Measurements from ENCODE around the gene DNAH11.
A peak's percentile ranks its signal among the peaks of the same experiment; 100 is the strongest.
"Not testable (repeated sequence)": the region's sequence is repeated elsewhere in the genome, so short reads cannot be mapped to it uniquely, and the experiment has no call there.

DNAH11 gene, protein sequence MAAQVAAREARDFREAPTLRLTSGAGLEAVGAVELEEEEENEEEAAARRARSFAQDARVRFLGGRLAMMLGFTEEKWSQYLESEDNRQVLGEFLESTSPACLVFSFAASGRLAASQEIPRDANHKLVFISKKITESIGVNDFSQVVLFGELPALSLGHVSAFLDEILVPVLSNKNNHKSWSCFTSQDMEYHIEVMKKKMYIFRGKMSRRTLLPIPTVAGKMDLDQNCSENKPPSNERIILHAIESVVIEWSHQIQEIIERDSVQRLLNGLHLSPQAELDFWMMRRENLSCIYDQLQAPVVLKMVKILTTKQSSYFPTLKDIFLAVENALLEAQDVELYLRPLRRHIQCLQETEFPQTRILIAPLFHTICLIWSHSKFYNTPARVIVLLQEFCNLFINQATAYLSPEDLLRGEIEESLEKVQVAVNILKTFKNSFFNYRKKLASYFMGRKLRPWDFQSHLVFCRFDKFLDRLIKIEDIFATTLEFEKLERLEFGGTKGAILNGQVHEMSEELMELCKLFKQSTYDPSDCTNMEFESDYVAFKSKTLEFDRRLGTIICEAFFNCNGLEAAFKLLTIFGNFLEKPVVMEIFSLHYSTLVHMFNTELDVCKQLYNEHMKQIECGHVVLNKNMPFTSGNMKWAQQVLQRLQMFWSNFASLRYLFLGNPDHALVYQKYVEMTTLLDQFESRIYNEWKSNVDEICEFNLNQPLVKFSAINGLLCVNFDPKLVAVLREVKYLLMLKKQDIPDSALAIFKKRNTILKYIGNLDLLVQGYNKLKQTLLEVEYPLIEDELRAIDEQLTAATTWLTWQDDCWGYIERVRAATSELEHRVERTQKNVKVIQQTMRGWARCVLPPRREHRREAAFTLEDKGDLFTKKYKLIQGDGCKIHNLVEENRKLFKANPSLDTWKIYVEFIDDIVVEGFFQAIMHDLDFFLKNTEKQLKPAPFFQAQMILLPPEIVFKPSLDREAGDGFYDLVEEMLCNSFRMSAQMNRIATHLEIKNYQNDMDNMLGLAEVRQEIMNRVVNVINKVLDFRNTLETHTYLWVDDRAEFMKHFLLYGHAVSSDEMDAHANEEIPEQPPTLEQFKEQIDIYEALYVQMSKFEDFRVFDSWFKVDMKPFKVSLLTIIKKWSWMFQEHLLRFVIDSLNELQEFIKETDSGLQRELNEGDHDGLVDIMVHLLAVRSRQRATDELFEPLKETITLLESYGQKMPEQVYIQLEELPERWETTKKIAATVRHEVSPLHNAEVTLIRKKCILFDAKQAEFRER (N-terminal part only)

DNA sequence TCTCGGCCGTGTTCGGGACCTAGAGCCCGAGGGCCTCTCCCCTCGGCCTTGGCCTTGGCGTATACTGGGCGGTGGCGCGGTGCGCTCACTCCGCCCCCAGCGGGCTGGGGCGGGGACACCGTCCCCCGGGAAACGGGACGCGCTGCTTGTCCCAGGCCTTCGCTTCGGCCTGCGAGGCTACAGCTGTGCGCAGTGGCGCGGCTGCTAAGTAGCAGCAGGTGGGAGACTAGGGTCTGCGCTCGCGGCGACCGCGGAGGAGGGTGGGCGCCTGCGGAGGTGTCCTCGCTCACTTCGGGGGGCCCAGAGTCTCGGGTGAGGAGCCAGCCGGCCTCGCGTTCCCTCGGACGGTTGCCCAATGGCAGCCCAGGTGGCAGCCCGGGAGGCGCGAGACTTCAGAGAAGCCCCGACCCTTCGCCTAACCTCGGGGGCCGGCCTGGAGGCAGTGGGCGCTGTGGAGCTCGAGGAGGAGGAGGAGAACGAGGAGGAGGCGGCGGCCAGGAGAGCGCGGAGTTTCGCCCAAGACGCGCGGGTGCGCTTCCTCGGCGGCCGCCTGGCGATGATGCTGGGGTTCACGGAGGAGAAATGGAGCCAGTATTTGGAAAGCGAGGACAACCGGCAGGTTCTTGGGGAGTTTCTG, at the start of gene DNAH11:
Gene DNAH11, plus strand, starts transcription at position 149 of the 637 bp plus-strand sequence. Its CDS starts 207 bp downstream, at position 356.
- FAIRE-seq: no peak
- DNase-seq (ENCODE audit: low spot score): no peak

DNA sequence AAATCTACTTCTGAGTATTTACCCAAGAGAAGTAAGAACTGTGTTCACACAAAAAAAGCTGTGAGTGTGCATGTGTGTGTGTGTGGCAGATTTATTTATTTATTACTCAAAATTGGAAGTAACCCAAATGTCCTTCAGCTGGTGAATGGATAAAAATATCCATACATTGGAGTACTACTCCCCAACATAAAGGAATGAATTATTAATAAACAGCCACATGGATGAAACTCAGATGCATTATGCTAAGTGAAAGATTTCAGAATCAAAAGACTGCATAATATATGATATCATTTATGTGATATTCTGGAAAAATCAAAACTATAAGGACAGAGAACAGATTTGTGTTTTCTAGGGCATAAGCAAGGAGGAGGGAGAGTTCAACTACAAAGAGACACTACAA, 47.1 kb upstream of the DNAH11 start:
- no peak for FAIRE-seq
- DNase-seq (ENCODE audit: low spot score): no peak

DNA sequence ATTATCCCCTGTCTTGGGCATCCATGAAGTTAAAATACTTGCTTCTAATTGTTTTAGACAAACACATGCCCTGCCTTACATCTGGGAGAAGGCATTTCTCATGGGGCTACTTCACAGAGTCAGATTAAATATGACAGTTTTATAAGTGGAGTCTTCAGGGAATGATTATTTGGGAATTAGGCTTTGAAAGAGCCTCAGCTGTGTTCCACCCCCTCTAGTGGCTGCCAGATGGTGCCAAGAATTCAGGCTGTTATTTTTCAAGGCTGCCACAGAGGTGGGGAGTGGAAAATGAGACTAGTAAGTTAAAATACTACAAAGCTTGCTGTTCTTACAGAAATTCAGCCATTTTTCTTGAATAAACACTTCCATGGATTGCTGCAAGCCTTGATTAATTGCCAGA, 45.8 kb upstream of the DNAH11 start:
- DNase-seq (ENCODE audit: low spot score) (peak; percentile 4), FAIRE-seq (no peak)

DNA sequence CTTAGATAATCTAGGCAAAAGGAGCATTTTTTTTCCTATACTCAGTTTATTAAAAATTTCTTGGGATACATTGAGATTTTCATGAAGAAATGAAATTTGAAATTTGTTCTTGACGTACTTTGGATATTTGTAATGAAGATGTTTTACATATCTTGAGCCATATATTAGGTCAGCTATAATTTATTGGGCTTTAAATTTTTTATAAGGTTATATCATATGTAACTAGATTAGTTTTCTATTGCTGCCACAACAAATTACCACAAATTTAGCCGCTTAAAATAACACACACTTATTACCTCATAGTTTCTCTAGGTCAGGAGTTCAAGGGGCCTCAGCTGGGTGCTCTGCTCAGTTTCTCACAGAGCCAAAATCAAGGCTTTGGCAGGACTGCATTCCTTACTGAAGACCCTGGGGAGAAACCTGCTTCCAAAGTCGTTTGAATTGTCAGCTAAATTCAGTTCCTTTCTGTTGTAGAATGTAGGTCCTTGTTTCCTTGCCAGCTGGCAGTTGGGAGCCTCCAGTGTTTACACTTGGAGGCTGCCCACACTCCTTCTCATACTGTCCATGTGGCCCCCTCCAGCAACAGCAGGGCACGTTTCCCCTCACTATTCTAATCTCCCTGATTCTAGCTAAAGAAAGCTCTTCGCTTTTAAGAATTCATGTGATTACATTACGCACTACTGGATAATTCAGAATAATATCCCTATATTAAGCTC, 42.6 kb upstream of the DNAH11 start:
- no peak for DNase-seq (ENCODE audit: low spot score)
- no peak for FAIRE-seq

DNA sequence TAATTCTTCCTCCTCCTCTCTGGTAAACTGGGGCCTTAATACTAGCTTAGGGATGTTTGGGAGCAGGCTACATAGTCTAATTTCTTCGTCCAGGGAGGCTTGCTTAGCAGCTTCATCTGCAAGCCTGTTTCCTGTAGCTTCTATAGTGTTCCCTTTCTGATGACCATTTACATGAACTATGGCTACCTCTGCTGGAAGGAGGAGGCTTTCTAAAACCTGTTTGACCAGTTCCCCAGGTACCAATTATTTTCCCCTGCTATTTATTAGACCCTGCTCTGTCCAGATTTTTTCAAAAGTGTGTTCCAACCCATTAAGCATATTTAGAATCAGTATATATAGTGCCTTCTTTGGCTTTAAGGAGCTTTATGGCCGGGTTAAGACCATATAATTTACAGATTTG, 38.8 kb upstream of the DNAH11 start:
- DNase-seq (ENCODE audit: low spot score): no peak
- no peak for FAIRE-seq

DNA sequence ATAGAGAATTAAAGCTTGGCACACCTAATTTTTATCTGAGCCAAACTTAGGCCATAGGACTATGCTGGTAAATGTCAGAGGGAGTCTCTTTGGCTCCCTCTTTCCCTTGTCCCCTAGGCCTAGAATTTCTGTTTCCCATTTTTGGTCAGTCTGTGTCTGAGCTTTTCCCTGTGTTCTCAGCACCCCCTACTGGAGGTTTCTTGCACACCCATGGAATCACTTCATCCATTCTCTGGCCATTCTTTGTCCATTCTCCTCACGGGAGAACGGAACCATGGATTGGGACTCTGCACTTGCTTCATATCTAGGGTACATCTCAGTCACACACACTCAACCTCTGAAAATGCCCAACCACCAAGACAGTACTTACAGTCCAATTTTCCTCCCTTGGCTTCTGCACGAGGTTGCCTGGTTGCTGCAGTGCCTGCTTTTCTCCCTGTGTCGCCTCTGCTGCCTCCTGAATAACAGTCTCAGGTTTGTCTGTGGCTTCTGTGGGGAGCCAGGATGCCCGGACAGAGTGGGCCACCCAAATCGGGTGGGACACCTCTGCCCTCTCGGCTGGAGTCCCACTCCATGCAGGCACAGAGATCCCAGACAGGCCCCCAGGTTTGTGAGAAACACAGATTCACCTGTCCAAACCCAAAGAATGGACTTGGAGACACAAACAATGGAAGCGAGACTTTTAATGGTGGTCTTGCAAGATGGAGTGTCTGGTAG, 35.1 kb upstream of the DNAH11 start:
- no peak for FAIRE-seq
- peak; percentile 18 for DNase-seq (ENCODE audit: low spot score)

DNA sequence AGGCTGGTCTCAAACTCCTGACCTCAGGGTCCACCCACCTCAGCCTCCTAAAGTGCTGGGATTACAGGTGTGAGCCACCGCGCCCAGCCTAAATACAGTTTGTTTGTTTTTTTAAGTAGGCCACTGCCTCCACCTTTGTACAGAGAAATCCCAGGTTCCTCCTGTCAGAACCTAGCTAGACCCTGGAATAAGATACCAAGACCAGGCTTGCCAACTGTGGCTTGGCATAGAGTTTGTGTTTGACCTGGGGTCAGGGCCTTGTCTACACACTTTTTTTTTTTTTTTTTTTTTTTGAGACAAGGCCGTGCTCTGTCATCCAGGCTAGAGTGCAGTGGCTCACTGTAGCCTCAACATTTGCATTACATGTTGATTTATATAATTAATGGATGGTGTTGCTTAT, 34.3 kb upstream of the DNAH11 start:
- FAIRE-seq (no peak), DNase-seq (ENCODE audit: low spot score) (no peak)

DNA sequence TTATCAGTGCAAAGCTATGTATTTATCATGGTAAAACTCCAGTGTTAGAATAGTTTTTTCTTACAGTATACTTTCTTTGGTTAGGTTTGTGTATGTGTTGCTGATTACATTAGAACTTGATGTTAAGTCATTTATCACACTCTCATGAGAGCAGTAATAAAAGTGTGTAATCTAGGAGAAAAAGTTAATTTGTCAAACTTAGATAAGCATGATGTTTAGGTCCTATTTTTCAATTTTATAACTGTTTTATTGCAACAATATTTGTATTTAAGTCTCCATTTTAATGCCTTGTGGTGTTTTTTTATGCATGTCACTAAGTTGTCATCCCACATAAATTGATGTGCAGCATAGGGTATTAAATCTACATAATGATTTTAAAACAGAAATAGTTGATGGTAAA, 28.8 kb upstream of the DNAH11 start:
- DNase-seq (ENCODE audit: low spot score) (no peak), FAIRE-seq (no peak)

DNA sequence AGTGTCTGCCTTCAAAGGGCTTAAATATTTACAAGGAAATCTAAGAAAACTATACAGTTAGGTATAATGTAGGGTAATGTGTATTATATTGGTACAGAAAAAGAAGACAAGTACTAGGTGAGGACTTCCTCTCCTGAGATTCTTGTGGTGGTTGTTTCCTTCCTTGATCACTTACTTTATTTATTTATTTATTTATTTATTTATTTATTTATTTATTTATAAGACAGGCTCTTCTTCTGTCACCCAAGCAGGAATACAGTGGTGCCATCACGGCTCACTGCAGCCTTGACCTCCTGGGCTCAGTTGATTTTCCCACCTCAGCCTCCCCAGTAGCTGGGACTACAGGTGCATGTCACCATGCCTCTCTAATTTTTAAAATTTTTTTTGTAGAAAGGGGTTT, 18.2 kb upstream of the DNAH11 start:
- no peak for FAIRE-seq
- DNase-seq (ENCODE audit: low spot score): no peak

DNA sequence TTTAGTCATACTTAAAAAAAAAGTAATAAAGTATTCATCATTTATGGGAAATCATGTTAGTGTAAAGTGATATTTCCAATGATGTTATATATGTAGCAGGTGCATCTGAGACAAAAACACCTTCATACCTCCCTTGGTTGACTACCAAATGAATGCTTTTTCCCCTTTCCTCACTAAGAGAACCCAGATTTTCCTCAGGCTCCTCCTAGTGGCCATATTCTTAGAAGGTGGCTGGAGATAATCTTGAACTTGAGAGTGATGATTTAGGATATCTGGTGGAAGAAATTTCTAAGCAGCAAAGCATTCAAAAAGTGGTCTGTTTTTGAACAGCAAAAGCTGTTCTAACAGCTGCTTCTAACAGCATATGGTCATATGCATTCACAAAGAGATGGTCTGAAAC, 16.8 kb upstream of the DNAH11 start:
- peak; percentile 9 for DNase-seq (ENCODE audit: low spot score)
- FAIRE-seq: no peak

DNA sequence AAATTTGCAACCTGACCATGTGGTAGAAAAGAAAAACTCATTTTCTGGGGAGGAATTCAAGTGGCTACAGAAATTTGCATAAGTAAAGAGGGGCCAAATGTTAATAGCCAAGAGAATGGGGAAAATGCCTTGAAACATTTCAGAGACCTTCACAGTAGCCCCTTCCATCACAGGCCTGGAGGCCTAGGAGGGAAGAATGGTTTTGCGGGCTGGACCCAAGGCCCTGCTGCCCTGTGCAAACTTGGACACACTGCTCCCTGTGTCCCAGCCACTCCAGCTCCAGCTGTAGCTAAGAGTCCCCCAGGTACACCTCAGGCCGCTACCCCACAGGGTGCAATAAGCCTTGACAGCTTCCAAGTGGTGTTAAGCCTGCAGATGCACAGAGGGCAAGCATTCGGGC, 16.4 kb upstream of the DNAH11 start:
- DNase-seq (ENCODE audit: low spot score) (no peak), FAIRE-seq (no peak)

DNA sequence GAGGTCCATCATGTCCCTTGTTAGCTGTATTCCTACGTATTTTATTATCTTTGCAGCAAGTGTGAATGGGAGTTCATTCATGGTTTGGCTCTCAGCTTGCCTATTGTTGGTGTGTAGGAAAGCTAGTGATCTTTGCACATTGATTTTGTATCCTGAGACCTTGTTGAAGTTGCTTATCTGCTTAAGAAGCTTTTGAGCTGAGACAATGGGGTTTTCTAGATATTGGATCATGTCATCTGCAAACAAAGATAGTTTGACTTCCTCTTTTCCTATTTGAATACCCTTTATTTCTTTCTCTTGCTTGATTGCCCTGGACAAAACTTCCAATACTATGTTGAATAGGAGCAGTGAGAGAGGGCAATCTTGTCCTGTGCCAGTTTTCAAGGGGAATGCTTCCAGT, 10.4 kb upstream of the DNAH11 start:
- not testable (repeated sequence) for FAIRE-seq; DNase-seq (ENCODE audit: low spot score)

DNA sequence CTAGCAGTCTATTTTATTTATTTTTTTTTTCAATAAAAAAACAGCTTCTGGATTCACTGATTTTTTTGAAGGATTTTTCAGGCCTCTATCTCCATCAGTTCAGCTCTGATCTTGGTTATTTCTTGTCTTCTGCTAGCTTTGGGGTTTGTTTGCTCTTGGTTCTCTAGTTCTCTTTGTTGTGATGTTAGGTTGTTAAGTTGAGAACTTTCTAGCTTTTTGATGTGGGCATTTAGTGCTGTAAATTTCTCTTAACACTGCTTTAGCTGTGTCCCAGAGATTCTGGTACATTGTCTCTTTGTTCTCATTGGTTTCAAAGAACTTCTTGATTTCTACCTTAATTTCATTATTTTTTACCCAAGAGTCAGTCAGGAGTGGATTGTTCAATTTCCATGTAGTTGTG, 9.2 kb upstream of the DNAH11 start:
- not testable (repeated sequence) for DNase-seq (ENCODE audit: low spot score); FAIRE-seq

DNA sequence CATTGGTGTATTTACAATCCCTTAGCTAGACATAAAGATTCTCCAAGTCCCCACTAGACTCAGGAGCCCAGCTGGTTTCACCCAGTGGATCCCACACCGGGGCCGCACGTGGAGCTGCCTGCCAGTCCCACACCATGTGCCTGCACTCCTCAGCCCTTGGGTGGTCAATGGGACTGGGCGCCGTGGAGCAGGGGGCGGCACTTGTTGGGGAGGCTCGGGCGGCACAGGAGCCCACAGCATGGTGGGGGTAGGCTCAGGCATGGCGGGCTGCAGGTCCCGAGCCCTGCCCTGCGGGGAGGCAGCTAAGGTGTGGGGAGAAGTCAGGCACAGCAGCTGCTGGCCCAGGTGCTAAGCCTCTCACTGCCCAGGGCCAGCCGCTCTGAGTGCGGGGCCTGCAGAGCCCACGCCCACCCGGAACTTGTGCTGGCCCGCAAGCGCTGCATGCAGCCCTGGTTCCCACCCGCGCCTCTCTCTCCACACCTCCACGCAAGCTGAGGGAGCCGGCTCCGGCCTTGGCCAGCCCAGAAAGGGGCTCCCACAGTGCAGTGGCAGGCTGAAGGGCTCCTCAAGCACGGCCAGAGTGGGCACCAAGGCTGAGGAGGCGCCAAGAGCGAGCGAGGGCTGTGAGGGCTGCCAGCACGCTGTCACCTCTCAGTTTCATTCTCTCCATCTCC, 6.3 kb upstream of the DNAH11 start:
- FAIRE-seq; DNase-seq (ENCODE audit: low spot score): not testable (repeated sequence)

DNA sequence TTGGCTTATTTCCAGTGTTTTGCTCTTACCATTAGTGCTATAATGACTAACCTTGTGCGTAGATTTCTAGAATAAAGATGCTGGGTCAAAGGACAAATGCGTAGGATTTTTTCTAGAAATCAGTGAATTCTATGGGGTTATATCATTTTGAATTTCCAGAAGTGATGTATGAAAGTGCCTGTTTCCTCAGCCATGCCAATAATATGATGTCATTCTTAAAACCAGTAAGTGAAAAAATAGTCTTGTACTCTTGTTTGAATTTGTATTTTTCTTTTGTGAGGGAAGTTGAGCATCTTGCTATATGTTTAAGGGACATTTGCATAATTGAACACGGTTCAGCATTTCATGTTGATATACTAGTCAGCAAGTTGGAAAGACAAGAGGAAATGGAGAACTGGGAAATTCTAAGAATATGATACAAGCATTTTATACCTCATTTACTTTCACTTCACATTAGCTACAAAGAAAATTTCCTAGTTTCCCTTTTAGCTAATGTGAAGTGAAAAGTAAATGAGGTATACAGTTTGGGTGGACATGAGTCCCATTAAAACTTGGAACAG, 3.8 kb upstream of the DNAH11 start:
- FAIRE-seq (no peak), DNase-seq (ENCODE audit: low spot score) (no peak)

DNA sequence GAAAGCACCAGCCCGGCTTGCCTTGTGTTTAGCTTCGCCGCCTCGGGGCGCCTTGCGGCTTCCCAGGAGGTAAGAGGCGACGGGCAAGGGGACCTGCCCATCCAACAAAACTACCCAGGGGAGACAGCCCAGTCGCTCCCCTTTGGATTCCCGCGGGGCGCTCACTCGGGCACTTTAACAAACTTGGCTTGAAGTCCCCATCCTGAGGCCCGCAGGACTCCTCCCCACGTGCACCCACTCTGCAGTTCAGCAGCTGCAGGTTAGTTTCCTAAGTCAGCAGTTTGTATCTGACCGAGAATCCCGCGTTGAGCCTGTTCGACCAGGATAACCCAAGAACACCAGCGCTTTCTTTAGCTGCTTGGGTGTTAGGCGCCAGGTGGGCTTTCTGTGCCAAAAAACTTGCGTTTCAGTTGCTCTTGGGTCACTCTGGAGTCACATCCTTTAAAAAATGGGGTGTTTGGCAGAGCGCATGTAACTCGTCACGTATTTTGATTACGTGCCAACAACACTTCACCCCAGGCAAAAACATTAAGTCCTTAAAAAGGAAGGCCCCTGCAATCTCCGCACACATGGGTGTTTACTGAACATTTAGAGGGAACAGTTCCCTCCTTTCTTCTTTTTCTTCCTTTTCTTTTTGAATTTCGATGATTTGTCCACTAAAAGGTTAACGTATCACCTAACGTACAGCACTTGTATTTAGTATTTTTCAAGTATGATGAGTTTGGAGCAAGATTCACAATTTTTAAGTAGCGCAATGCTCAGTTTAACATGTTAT, 876 bp downstream of the DNAH11 start:
- no peak for DNase-seq (ENCODE audit: low spot score)

DNA sequence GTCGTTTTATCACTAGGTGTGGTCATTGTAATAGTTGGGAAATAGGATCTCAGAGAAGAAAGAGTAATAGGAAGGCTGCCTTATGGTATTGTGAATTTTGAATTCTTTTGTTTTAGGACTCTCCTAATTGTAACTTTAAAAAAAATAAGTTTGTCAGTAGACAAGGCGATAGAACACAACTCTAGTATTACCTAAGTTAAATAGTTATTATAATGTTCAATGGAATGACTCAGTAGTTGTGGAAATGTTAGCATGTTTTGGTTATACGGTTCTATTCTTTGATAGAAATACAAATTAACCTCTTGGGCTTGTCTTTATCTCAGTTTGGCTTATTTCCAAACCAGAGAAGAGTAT, 1.4 kb downstream of the DNAH11 start:
- no peak for FAIRE-seq

More for the DNA sequence above, 876 bp downstream of the DNAH11 start:
- no peak for FAIRE-seq

DNA sequence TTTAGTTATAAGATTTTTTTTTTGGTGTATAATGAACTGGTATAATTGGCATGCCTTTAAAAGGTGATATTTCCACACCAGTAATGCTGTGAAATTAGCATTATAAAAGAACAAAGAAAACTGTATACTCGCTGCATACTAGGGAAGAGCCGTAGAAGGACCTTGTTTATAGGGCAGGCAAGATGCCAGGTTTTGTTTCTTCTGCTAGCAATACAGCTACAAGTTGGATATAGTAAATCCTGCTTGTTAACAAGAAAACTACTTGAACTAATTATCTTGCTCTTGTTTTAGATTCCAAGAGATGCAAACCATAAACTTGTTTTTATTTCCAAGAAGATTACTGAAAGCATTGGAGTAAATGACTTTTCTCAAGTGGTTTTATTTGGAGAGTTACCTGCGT, 1.9 kb downstream of the DNAH11 start:
- DNase-seq (ENCODE audit: low spot score): no peak

More for the DNA sequence above, 1.4 kb downstream of the DNAH11 start:
- DNase-seq (ENCODE audit: low spot score): no peak

More for the DNA sequence above, 1.9 kb downstream of the DNAH11 start:
- FAIRE-seq: no peak

Data from urothelium cell line (cell line).